Activated CD4-positive, alpha-beta T cell treated with anti-CD3 and anti-CD28 coated beads for 24 hours (primary cell): ENCODE measurements around the gene UGCG.
A peak's percentile ranks its signal among the peaks of the same experiment; 100 is the strongest.
"Not testable (repeated sequence)": the region's sequence is repeated elsewhere in the genome, so short reads cannot be mapped to it uniquely, and the experiment has no call there.

Experiments
- DNase-seq, 2 donors: peaks; one replicate each; pipeline ENCODE4 v3.0.0-alpha.2; 2020; ENCODE audit warnings: low read depth in 2 of 2

Gene UGCG

DNA sequence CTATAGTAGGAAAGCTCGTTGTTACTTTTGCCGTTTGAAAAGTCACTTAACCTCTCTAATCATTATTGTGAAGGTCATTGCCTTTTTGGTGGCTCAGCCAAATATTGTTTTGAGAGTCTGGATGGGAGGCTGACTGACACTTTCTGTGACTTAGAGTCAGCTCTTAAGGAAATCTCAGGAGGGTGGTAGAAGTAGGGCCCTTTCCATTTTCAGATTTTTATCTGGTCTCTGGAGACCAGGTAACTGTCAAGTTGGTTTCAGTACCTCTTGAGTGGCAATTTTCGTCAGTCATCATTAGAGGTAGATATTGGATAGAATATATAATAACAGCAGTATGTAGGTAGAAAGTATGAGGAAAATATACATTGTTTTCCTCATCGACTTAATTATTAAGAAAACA, 23.3 kb downstream of the UGCG start:
- no peak for DNase-seq

DNA sequence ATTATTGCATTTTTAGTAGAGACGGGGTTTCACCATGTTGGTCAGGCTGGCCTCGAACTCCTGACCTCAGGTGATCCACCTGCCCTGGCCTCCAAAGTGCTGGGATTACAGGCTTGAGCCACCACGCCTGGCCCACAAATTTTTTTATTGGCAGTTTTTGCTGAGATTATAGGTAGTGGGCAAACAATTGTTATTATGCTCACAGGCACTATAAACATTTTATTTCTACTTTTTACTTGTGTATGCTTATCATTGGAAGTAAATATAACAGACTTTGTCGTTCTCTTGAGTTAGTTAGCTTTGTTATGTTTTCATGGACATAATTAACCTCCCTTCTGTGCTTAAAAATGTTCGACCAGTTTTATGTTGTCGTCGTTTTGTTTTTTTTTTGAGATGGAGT, 23.9 kb downstream of the UGCG start:
- DNase-seq = no peak

DNA sequence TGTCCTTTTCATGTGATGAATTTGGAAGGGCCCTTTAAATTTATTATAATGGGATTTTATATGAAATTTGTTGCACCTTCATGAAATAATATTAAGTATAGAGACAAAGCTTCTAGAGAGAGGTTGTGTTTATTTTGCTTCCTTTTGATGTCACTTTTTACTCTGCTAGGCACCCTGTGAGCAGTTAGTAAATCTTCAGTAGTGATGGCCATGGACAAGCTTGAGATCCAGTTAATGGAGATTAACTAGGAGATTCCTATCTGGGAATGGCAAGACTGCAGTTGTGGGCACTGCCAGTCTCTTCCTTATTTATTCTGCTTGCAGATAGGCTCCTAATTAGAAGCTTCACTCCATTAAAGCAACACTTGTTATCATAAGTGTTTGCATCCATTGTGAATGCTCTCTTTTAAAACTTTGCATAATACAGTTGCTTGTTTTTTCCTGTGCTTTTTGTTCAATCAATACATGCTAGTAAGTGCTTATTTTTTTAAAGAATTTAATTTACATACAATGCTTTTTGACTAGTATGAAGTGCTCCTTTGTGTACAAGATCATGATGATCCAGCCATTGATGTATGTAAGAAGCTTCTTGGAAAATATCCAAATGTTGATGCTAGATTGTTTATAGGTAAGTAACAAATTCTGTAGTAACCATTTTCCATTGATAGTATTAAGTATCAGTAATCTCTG, 25.9 kb downstream of the UGCG start:
- no peak for DNase-seq

DNA sequence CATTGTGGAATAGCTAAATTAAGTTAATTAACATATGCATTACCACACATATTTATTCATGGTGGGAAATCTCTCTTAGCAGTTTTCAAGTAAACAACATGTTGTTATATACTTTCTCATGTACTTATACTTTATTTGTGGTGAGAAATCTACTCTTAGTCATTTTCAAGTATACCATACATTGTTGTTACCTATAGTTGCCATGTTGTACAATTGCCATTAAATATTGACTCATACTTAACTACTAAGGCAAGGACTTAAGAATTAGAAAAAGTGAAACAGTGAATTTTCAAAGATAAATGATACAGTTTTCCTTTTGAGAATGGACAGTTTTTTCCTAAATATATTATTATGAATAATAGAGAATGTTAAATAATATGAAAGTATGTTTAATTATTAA, 27.7 kb downstream of the UGCG start:
- DNase-seq = no peak

DNA sequence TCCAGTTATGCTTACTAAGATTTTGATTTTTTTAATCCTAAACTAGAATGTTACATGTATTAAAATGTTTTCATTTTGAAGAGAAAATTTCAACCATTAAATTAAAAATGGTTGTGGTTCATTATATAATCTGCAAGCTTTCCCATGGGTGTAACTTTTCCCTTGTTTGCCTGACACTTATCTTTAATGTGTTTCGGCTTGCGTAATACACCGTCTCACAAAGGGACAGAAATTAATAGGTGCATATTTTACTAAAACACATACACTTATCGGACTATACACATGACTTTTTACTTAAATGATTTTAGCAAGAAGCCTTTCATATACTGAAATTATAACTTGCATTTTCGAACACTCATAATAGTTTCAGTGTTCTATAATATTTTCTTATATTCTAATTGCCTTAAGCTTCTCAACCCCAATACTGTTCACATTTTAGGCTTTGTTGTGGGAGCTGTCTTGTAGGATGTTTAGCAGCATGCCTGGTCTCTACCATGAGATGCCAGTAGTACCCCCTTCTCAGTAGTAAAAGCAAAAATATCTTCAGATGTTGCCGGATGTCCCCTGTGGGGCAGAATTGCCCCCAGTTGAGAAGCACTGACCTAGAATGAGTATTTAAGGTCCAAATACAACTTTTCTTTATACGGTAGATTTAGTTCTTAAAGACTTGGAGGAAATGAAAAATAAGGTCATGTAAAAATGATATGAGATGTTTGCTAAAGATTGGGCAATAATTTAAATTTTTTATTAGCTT, 28.6 kb downstream of the UGCG start:
- DNase-seq = no peak

DNA sequence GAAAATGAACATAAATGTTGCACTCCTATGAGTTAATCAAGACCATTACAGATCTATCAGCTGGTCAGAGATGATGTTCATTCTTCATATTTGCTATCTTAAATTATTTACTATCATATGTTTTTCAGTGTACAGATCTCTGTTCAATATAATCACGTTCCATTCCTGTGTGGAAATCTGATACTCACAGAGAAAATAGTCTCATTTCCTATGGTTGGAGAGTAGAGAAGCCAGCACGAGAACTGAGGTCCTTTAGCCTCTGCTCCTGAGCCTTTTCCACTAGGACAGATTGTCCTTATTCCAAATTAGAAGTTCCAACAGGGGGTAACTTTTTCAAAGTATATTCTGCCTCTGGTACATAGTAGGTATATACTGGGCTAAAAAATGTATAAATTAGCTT, 29.2 kb downstream of the UGCG start:
- DNase-seq = no peak

DNA sequence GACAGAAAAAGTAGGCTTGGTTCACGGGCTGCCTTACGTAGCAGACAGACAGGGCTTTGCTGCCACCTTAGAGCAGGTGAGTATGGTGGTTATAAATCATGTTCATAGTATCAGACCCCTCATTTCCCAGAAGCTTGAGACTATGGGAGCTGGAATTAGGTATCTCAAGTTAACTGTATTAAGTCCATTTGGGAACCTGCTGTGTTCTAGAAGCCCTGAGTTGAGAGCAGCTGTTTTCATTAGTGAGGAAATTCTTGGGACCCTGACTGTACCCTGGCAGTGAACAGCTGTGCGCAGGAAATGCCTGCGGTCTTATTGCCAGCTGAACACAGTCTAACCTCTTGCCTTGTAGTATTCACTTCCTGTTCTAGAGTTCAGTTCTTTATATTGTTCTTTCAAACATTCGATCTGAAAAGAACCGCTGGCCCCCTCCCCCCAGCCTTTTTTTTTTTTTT, 29.8 kb downstream of the UGCG start:
- DNase-seq = no peak

DNA sequence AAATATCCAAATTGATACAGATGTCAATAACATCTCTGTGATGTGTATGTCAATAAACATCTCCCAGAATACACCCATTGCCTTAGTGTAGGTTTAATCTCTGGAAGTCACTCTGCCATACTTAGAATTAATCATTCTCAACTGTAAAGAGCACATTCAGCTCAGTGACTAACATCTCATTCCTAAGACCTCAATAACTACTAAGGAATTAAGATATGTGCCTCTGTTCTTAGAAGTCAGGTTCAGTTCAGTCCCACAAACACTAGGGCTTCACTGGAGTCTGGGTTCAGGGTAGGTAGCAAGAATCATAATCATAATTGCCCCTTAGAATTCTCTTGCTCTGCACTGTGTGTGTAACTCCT, 31.7 kb downstream of the UGCG start:
- DNase-seq = no peak

DNA sequence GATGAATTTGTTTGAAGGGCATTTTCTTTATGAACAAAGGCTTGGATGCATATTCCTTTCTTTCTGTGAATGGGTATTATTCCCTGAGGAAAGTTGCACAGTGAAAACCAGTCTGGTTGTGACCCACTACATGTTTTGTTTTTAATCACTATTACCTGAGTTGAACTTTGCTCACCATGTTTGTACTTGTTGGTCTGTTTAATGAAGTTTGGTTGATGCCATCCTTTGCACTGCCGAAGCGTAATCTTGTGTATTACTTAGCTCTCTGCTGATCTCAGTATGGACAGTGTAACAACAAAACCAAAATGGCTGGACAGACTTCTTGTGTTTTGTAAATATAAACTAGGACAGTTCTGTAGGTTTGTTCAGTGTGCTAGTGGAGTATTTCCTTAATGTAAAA, 38.1 kb downstream of the UGCG start:
- DNase-seq = no peak

DNA sequence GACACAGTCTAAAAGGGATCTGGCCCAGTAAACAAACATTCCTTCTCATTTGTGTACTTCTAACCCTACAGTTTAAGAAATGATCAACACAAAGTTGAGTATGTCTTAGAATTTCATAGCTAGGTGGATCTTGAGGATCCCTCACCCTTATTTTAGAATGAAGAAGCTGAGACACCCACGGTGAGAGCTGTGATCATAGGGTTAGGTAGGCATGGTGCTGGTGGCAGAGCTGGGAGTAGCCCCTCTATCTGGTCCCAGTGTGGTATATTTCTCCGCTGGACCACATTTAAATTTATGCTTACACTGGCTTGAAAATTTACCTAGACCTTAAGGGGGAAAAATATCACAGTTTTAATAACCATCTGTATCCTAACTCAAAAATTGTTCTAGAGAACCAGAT, 39.8 kb downstream of the UGCG start:
- DNase-seq = no peak

DNA sequence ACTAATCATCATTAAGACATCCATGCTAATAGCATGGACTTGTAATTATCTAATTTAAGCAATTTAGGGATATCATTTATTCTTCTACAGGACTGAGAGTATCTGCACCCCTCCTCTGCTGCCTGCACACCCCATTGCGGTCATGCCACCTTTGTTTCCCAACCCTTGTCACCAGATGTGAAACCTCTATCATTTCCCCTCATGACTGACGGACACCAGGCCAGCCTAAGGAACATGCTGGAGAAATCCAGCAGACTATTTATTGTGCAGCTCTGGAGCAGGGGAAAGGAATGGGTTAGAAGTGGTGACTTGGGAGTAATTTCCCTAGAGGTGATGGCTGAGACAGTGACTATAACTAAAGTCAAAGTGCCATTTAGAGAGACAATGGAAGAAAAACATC, 40.7 kb downstream of the UGCG start:
- no peak for DNase-seq

DNA sequence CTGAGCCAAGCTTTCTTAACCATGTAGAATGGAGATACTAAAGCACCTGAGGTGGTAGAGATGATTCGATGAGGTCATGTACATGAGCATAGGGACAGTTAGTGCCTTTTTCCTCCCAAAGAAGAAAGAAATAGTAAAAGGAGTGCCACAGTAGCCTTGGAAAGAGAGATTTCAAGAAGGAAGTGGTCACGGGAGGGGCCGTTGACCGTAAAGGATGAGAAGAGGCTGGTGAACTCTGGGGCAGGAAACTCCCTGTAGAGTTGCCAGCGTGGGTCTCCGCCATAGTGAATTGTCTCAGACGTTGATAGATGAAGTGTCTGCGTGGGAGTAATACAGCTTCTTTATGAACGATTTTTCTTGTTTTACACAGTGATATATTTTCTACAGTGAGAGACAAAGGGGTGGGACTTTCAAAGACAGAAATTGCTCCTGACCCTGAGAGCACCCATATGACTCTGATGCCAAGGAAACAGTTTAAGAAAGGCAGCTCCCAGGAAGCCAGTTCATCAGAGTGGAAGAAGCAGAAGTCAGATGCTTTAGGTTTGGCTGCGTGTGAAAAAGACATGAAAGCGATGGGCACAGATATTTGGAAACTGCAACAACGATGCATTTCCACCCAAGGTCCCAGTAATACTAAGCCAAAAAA, 41.3 kb downstream of the UGCG start:
- DNase-seq = peak in 1 of 2 donors; percentile 51

DNA sequence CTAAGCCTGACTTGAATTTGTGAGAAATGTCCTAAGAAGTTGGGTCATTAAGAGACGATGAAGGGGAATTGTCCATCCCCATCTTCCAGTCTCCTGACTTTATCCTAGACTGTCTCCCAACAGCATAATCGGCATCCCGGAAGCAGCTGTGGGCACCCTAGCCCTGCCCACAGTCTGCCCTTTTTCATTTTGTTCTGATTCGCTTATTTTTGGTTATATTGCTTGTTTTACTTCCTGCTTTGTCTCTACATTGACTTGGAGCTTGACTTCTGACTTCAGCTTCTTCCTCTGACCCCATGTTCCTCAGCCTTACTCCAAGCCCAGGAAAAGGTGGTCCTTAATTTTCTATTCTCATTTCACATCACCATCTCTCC, 41.8 kb downstream of the UGCG start:
- no peak for DNase-seq

DNA sequence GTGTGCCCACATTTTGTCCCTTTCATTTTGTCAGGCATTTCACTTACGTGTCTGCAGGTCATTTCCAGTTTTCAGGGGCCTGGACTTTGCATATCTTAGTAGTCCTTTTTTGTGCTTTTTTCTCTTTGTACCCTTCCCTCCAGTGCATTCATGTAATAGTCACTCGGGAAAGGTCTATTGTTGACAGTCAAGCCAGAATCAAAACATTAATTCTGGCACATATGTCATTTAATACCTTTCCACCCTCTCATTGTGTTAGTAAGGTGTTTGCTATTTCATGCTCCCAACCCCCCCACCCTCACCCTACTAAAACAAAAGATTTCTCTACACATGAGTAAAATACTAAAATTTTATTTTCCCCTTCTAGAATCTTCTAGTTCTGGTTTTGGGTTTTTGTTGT, 42.7 kb downstream of the UGCG start:
- DNase-seq = no peak

DNA sequence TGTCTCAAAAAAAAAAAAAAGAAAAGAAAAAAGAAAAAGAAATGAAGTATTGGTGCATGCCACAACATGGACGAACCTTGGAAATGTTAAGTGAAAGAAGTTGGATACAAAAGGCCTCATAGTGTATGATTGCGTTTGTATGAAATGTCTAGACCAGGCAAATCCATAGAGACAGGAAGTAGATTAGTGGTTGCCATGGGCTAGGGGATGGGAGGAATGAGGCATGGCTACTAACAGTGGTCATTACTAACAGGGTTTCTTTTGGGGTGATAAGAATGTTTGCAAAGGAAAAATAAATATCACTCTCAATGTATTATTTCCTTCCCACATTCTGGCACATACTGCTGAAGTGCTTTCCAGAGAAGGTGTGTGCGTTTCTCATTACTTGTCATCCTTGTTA, 44.1 kb downstream of the UGCG start:
- DNase-seq = no peak

DNA sequence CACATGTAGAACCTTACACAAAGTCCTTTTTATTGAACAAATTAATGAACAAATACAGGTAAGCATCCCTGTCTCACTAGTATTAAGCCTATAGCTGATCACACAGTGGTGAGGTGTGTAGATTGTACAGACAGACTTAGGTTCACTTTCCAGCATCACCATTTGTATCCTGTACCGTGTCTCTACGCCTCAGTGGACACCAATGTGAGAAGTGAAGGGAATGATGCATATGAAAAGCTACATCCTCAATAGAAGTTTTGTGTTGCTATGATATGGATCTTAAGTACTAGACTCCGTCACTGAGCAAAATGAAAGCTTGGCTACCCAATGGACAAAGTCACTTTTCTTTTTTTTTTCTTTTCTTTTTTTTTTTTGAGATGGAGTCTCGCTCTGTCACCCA, 46.6 kb downstream of the UGCG start:
- DNase-seq = no peak

DNA sequence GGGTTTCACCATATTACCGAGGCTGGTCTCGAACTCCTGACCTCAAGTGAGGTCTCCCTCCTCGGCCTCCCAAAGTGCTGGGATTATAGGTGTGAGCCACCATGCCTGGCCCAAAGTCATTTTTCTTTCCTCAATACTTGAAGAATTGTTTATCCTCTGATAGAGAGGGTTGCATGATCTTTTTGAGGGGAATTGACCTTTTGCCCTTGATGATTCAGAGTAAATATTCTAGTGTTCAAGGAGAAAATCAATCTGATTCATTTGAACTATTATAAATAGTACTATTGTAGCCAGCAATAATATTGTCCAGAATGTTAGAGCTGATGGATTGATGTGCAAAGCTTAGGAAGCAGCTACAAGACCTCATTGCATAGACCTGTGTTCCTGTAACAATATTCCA, 47.1 kb downstream of the UGCG start:
- no peak for DNase-seq

DNA sequence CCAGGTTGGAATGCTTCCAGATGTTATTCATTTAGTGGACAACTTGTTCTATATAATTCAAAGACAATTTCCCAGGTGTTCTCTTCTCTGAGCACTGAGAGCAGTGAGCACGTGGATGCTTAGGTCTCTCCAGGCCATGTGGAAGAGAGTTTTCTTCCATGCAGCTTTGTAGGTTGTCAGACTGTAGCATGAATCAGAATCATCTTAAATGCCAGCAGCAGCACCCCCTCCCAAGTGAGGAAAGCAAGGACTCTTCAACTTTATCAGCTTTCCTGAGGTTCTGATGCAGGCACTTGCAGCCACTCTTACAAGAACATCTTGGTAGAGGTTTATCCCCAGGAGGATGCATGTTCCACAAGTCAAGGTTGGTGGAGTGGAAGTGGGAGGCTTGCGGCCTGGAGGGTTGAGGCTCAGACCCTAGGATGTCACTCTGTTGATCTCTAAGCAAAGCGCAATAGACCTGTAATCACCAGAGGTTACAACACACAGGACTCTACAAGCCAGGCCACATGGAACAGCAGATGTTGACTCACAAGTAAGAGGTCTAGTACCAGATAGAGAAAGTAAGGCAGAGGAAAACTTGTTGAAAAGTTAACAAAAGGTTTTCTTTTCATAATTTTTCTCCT, 47.7 kb downstream of the UGCG start:
- DNase-seq = no peak

DNA sequence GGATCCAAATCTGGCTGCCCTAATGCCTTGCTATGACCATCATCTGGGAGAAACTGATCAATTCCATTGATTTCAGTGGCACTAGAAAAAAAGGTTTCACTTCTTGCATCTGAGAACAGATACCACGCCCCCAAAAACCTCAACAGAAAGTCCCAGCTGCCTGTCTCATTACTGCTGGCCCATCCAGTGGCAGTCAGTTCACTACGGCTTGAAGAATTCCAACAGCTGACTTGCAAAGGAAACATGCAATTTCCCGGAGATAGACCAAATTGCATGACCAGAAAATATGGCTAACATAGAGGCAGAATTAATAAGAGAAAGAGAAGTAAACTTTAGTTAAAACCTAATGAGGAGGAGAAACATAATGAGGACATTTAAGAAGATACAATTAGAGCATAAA, 48.6 kb downstream of the UGCG start:
- no peak for DNase-seq

DNA sequence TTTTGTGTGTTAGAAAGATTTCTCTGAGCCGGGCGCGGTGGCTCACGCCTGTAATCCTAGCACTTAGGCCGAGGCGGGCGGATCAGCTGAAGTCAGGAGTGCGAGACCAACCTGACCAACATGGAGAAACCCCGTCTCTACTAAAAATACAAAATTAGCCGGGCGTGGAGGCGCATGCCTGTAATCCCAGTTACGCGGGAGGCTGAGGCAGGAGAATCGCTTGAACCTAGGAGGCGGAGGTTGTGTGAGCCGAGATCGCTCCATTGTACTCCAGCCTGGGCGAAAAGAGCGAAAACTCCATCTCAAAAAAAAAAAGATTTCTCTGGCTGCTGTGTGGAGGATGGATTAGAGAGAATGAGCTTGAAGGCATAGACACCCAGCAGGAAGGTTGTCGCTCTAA, 51.5 kb downstream of the UGCG start:
- not testable (repeated sequence) for DNase-seq

DNA sequence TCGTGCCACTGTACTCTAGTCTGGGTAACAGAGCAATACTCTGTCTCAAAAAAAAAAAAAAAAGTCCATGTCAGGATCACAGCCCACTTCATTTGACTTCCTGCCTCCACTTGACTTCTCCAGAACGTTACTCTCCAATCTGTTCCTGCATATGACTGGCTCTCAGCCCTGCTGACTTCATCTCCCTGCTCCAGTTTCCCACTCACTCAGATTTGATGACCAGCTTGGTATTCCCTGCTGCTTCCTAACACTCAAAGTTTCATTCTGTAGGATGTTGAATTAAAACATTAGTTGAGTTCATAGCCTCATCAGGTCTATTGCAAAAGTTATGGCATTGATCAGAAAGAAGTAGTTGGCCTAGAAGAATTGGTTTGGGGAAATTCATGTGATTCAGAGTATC, 52.3 kb downstream of the UGCG start:
- DNase-seq = no peak

DNA sequence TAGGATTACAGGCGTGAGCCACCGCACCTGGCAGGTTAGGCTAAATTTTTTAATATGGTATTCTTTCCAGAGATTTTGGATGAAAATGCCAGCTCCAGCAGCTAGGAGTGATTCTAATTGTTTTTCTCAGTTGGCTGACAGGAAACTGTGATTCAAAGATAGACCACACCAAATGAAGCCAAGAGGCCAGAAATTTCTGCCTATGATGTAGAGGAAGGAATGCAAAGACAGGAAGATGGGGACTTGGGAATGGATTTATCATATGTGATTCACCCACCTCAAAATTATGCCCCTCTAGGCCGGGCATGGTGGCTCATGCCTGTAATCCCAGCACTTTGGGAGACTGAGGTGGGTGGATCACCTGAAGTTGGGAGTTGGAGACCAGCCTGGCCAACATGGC, 53.3 kb downstream of the UGCG start:
- DNase-seq = no peak

DNA sequence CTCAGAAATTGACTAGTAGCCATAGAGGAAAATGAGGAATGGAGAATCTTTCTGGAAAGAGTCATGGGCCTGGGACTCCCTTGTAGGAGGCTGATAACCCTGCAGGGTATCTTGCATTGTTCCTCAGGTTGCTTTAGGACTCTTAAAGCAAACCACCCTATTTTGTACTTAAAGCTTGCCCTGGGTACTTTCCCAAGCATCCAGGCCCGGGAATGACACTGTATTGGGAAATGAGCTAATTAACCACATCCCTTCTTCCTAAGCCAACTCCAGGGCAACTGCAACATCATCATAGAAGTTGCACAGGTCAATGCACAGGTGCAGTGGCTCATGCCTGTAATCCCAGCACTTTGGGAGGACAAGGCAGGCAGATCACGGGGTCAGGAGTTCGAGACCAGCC, 55.9 kb downstream of the UGCG start:
- DNase-seq = no peak
